HepG2 (cell line): ENCODE measurements around the gene IFI35. TPM values are rescaled to one million over a fixed set of nuclear protein-coding genes. Genes with fewer than 3 reads are reported as not detected.

Experiments
- AHDC1 ChIP-seq: sonication (generic); formaldehyde crosslinking; IDR thresholded peaks from 2 replicates; pipeline ENCODE4 v1.5.1; 2020; ENCODE audit warnings: mild to moderate bottlenecking, missing genetic modification reagents, borderline replicate concordance
- CREM ChIP-seq, 2 experiments: sonication (generic) in 1 of 2; formaldehyde crosslinking in 1 of 2; IDR thresholded peaks; 2 replicates each; pipeline versions ENCODE4 v1.4.0 to v1.6.1; 2016 to 2020; ENCODE audit warnings: antibody characterized with exemption in 1 of 2, mild to moderate bottlenecking in 1 of 2, missing genetic modification reagents in 1 of 2
- HDAC2 ChIP-seq: sonication (generic); formaldehyde crosslinking; IDR thresholded peaks from 2 replicates; pipeline ENCODE4 v1.4.0; 2020; ENCODE audit warnings: missing genetic modification reagents
- IRF1 ChIP-seq: sonication (generic); formaldehyde crosslinking; IDR thresholded peaks from 2 replicates; pipeline ENCODE4 v1.4.0; 2020; ENCODE audit warnings: low read depth, mild to moderate bottlenecking, missing genetic modification reagents
- KMT2A ChIP-seq: sonication (generic); formaldehyde crosslinking; IDR thresholded peaks from 2 replicates; pipeline ENCODE4 v1.4.0; 2020; ENCODE audit warnings: missing genetic modification reagents
- MTA1 ChIP-seq: sonication (generic); formaldehyde crosslinking; IDR thresholded peaks from 2 replicates; pipeline ENCODE4 v1.4.0; 2020; ENCODE audit warnings: missing genetic modification reagents, mild to moderate bottlenecking, borderline replicate concordance
- NBN ChIP-seq: fragments of 450-650 bp; conservative IDR thresholded peaks from 2 replicates; pipeline ENCODE4 v1.6.1; 2017
- PATZ1 ChIP-seq: sonication (generic); formaldehyde crosslinking; IDR thresholded peaks from 2 replicates; pipeline ENCODE4 v1.4.0; 2020; ENCODE audit warnings: missing genetic modification reagents
- PRDM10 ChIP-seq: sonication (generic); formaldehyde crosslinking; IDR thresholded peaks from 2 replicates; pipeline ENCODE4 v1.4.0; 2020; ENCODE audit warnings: low read depth, missing genetic modification reagents
- RBFOX2 ChIP-seq: fragments of 200-400 bp; formaldehyde crosslinking; IDR thresholded peaks from 2 replicates; pipeline ENCODE4 v1.6.1; 2017; ENCODE audit warnings: low read depth, mild to moderate bottlenecking, low read length
- RNF2 ChIP-seq: fragments of 450-650 bp; conservative IDR thresholded peaks from 2 replicates; pipeline ENCODE4 v1.6.1; 2016; ENCODE audit warnings: low read depth
- SYNCRIP ChIP-seq: fragments of 200-400 bp; formaldehyde crosslinking; IDR thresholded peaks from 2 replicates; pipeline ENCODE4 v1.6.1; 2018; ENCODE audit warnings: mild to moderate bottlenecking, low read depth, low read length; ENCODE audit not compliant: insufficient read depth
- ZNF280B ChIP-seq: sonication (generic); formaldehyde crosslinking; IDR thresholded peaks from 2 replicates; pipeline ENCODE4 v1.5.0; 2020; ENCODE audit warnings: missing genetic modification reagents, mild to moderate bottlenecking, borderline replicate concordance
- ZNF841 ChIP-seq: sonication (generic); formaldehyde crosslinking; IDR thresholded peaks from 2 replicates; pipeline ENCODE4 v1.8.1; 2023; ENCODE audit warnings: missing genetic modification reagents, borderline replicate concordance
- polyA plus RNA-seq, 8 experiments: library from polyadenylated mRNA; depleted of rRNA in 3 of 8; stranded (reverse) in 7 of 8; unstranded in 1 of 8; fragments of >200 nt; fragmentation: Illumina TruSeq in 4 of 8; extraction: Trizol in 4 of 8; gene quantifications; 2 replicates each; pipeline versions ENCODE4 v1.2.1 to v1.2.3, GENCODE V29; 2011 to 2016; ENCODE audit warnings: low read depth in 4 of 8, missing spikeins in 1 of 8, mixed read lengths in 1 of 8; ENCODE audit not compliant: insufficient read depth in 1 of 8
- total RNA-seq, 5 experiments: library from RNA; depleted of rRNA; stranded (reverse); fragments of >200 nt; fragmentation: Illumina TruSeq; extraction: Trizol; gene quantifications; 2 replicates each; pipeline ENCODE4 v1.2.3, GENCODE V29; 2016; ENCODE audit warnings: low read depth in 1 of 5

Gene IFI35
- total and polyA plus RNA-seq, 2 of the 13 experiments (the other 11 are each of a cell fraction or from before 2014, with no cell fraction given) = 28.9 to 38.1 TPM

- TF ChIP-seq PATZ1 (CRISPR knock-in tag) (no peak), ZNF841 (CRISPR knock-in tag) (no peak), KMT2A (CRISPR knock-in tag) (peak; percentile 78), PRDM10 (CRISPR knock-in tag) (no peak), AHDC1 (CRISPR knock-in tag) (no peak), NBN (no peak), MTA1 (peak; percentile 56; the same call in 1 of the 2 replicates), CREM (IDR thresholded peaks at IDR 0.05) (peak; percentile 68), CREM (CRISPR knock-in tag; IDR thresholded peaks at IDR 0.05) (no peak), ZNF280B (CRISPR knock-in tag) (0 out of 2 replicates have a peak, but pooled peaks have one; percentile 61), SYNCRIP (no peak), RNF2 (0 out of 2 replicates have a peak, but pooled peaks have one; percentile 40), RBFOX2 (peak; percentile 65), HDAC2 (peak; percentile 58; the same call in 1 of the 2 replicates), IRF1 (no peak)
Observed at GRCh38 chr17:42964161-42964932, 42.2 kb upstream of the IFI35 start, which contains the start of gene AARSD1 (continued).
